HCT116 (cell line): Measurements from ENCODE around the gene FSIP1. TPM values are rescaled to one million over a fixed set of nuclear protein-coding genes. Genes with fewer than 3 reads are reported as not detected.

Experiments used
- ATAC-seq: fragments of 200-7000 bp; cut with Tn5 transposase; 2 replicates; pipeline ENCODE4 v1.9.1; 2020; ENCODE audit warnings: mild to moderate bottlenecking, moderate library complexity
- BruUV-seq: library from RNA; stranded (reverse); fragments of 400-500 nt; replicated peaks from 2 replicates; lab custom pipeline; 2021; lab: Mats Ljungman, UMichigan
- CTCF ChIA-PET: fragments of 300-600 bp; sonication (Branson Sonifier 250); formaldehyde crosslinking; loops from one replicate; lab custom pipeline; 2021; ENCODE audit warnings: antibody characterized with exemption; lab: Charles Lee
- POLR2A ChIA-PET: fragments of 300-600, 350-600 bp; sonication (Branson Sonifier 250); formaldehyde crosslinking; loops from one replicate; lab custom pipeline; 2021; ENCODE audit warnings: antibody characterized with exemption; lab: Charles Lee
- RAD21 ChIA-PET, 2 experiments: fragments of 300-600 bp; sonication (Branson Sonifier 250); formaldehyde crosslinking; loops; one replicate each; lab custom pipeline; 2023; ENCODE audit warnings: low total read pairs in 2 of 2; ENCODE audit not compliant: uncharacterized antibody in 2 of 2, unreplicated experiment in 2 of 2, low non-redundant PET in 1 of 2; lab: Charles Lee
- DNase-seq: peaks from one replicate; pipeline ENCODE4 v3.0.0-alpha.2; 2010; ENCODE audit warnings: low read depth, low spot score
- H2AFZ ChIP-seq: fragments of 200-600 bp; shearing (Covaris generic), sonication (generic); 2 replicates; pipeline ENCODE4 v1.6.1; 2017; ENCODE audit warnings: low read depth, mixed run types, mixed read lengths, antibody characterized with exemption, low read length; ENCODE audit not compliant: poor library complexity, severe bottlenecking
- H3K27ac ChIP-seq: 2 replicates; pipeline ENCODE4 v1.5.1; 2012; ENCODE audit warnings: low read depth, low read length
- H3K27me3 ChIP-seq: fragments of 200-600 bp; sonication (generic); 2 replicates; pipeline ENCODE4 v1.6.1; 2016; ENCODE audit warnings: mixed run types, low read length, mixed read lengths; ENCODE audit not compliant: insufficient read depth
- H3K36me3 ChIP-seq, 2 experiments: fragments of 200-500 bp in 1 of 2; fragments of 200-600 bp in 1 of 2; sonication (Bioruptor generic) in 1 of 2; sonication (generic) in 1 of 2; 2 replicates each; pipeline versions ENCODE4 v1.5.1 to v1.6.1; 2014 to 2016; ENCODE audit warnings: low read length in 2 of 2, inconsistent platforms in 1 of 2, mixed read lengths in 1 of 2, mixed run types in 1 of 2; ENCODE audit not compliant: insufficient read depth in 2 of 2, control insufficient read depth in 1 of 2
- H3K4me1 ChIP-seq, 2 experiments: fragments of 200-600 bp in 1 of 2; sonication (generic) in 1 of 2; 2 replicates each; pipeline versions ENCODE4 v1.5.1 to v1.6.1; 2012 to 2017; ENCODE audit warnings: low read length in 2 of 2, inconsistent platforms in 1 of 2, mild to moderate bottlenecking in 1 of 2, mixed read lengths in 1 of 2, mixed run types in 1 of 2, moderate library complexity in 1 of 2; ENCODE audit not compliant: insufficient read depth in 2 of 2, control insufficient read depth in 1 of 2
- H3K4me2 ChIP-seq: fragments of 200-600 bp; sonication (generic); 2 replicates; pipeline ENCODE4 v1.6.1; 2017; ENCODE audit warnings: mixed run types, low read length, mixed read lengths
- H3K4me3 ChIP-seq, 2 experiments: fragments of 200-600 bp in 1 of 2; sonication (generic) in 1 of 2; replicated peaks in 1 of 2; 2 replicates each; pipeline ENCODE4 v1.5.1; 2011 to 2016; ENCODE audit warnings: low read length in 2 of 2, control low read depth in 1 of 2, low read depth in 1 of 2, mild to moderate bottlenecking in 1 of 2, mixed read lengths in 1 of 2, mixed run types in 1 of 2
- H3K79me2 ChIP-seq: fragments of 200-600 bp; sonication (generic); 2 replicates; pipeline ENCODE4 v1.6.1; 2017; ENCODE audit warnings: mild to moderate bottlenecking, mixed run types, low read length, moderate library complexity, mixed read lengths; ENCODE audit not compliant: insufficient read depth
- H3K9ac ChIP-seq: fragments of 200-600 bp; sonication (generic); 2 replicates; pipeline ENCODE4 v1.6.1; 2016; ENCODE audit warnings: low read length, mixed read lengths
- H3K9me2 ChIP-seq: fragments of 200-600 bp; sonication (generic), shearing (Covaris generic); 2 replicates; pipeline ENCODE4 v1.6.1; 2017; ENCODE audit warnings: mixed run types, mild to moderate bottlenecking, moderate library complexity; ENCODE audit not compliant: insufficient read depth
- H3K9me3 ChIP-seq, 2 experiments: fragments of 200-500 bp in 1 of 2; fragments of 200-600 bp in 1 of 2; sonication (Bioruptor generic) in 1 of 2; sonication (generic) in 1 of 2; 2 replicates each; pipeline ENCODE4 v1.6.1; 2014 to 2017; ENCODE audit warnings: low read length in 2 of 2, mixed read lengths in 2 of 2, inconsistent platforms in 1 of 2, low read depth in 1 of 2, mild to moderate bottlenecking in 1 of 2, mixed run types in 1 of 2, moderate library complexity in 1 of 2; ENCODE audit not compliant: control insufficient read depth in 1 of 2, insufficient read depth in 1 of 2
- H4K20me1 ChIP-seq: fragments of 200-600 bp; sonication (generic), shearing (Covaris generic); 2 replicates; pipeline ENCODE4 v1.6.1; 2017; ENCODE audit warnings: mixed run types, mild to moderate bottlenecking, moderate library complexity; ENCODE audit not compliant: insufficient read depth
- CBX3 ChIP-seq: IDR thresholded peaks from 2 replicates; pipeline ENCODE4 v1.6.1; 2012; ENCODE audit warnings: low read depth
- CEBPB ChIP-seq: IDR thresholded peaks from 2 replicates; pipeline ENCODE4 v1.6.1; 2012; ENCODE audit warnings: low read depth
- SIN3A ChIP-seq: IDR thresholded peaks from 2 replicates; pipeline ENCODE4 v1.6.1; 2012; ENCODE audit warnings: low read depth
- SRF ChIP-seq: IDR thresholded peaks from 2 replicates; pipeline ENCODE4 v1.6.1; 2012; ENCODE audit warnings: low read depth
- YY1 ChIP-seq: IDR thresholded peaks from 2 replicates; pipeline ENCODE4 v1.6.1; 2011; ENCODE audit warnings: low read length, low read depth, moderate library complexity, mild to moderate bottlenecking; ENCODE audit not compliant: insufficient replicate concordance; ENCODE audit errors: extremely low read depth
- intact Hi-C: fragments of 100-400 bp; cut with micrococcal nuclease; formaldehyde crosslinking; loops from 2 replicates; pipeline ENCODE4 v1.10.0; 2022
- total RNA-seq: library from RNA; stranded (reverse); gene quantifications from one replicate; pipeline ENCODE4 v1.2.1, GENCODE V29; 2021; ENCODE audit not compliant: unreplicated experiment
- TF ChIP-seq, protein P1 (sequence below), 3 experiments: fragments of 200-600 bp in 1 of 3; sonication (generic) in 1 of 3; IDR thresholded peaks in 2 of 3; conservative IDR thresholded peaks in 1 of 3; 2 replicates each; pipeline ENCODE4 v1.5.1; 2012 to 2017; ENCODE audit warnings: low read depth in 2 of 3, low read length in 2 of 3, antibody characterized with exemption in 1 of 3, borderline replicate concordance in 1 of 3, control low read depth in 1 of 3, mild to moderate bottlenecking in 1 of 3, mixed read lengths in 1 of 3, mixed run types in 1 of 3, moderate library complexity in 1 of 3; ENCODE audit not compliant: insufficient read depth in 1 of 3

FSIP1 gene
- total RNA-seq, 1 experiment from 2014 or later: 0.42 TPM

DNA sequence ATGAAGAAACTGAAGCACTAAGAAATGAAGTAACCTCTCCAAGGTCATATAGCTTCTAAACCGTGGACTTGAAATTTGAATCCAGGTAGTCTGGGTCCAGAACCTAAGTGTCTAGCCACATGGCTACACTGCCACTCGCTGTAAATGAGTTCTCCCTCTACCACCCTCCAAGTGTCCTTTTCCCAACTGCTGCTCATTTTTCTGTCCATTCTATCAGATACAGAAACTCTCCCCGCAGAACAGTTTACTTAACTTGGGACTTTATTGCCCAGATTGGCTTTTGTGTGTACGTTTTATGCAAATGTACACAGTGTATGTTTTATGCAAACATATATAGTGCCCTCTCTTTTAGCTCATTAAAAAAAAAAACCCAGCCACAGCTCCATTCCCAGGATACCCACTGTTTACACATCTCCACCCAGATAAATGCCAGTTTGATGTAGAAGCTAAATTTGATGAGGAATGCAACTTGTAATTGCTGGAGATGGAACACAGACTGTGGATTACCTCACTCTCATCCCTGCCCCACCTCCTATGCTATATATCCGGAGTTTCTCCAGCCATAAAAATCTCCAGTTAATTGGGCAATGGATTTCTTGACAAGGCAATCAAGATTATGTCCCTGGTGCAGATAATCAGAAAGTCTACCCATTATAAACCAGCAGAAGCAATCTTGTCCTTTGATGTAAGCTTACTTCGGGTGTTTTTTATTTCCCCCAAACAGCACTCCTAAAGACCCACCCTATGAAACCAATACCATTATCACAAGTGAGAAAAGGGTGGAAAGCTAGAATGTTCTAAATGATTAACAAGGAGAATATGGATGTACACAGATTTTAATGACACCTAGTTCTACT, 159.8 kb downstream of the FSIP1 start:
- no peak for ATAC-seq
- Histone ChIP-seq H3K79me2 (no peaks in the 10 kb centered on the region), H3K4me3 (no peak overlapping the region), H3K27me3 (no peaks in the 10 kb centered on the region), H4K20me1 (no peaks in the 10 kb centered on the region), H3K4me2 (no peak overlapping the region), H2AFZ (no peak overlapping the region), H3K36me3 (no peaks in the 10 kb centered on the region), H3K9me2 (no peaks in the 10 kb centered on the region), H3K9me3 (no peaks in the 10 kb centered on the region), H3K4me1 (peaks cover 3 to 23% of the 10 kb centered on the region in 2 experiments; a peak in 2 of 4 replicates), H3K9ac (no peak overlapping the region), H3K27ac (no peak overlapping the region)
- CTCF ChIA-PET: interaction anchor here (3.7 kb wide), 1 partner anchor 134 kb away, joined by 14 read pairs; no protein-coding TSS in a partner anchor
- POLR2A ChIA-PET: no interaction called here
- TF ChIP-seq CEBPB (no peak), CBX3 (no peak), SRF (no peak), SIN3A (no peak), YY1 (no peak)
- TF ChIP-seq, protein P1, sequence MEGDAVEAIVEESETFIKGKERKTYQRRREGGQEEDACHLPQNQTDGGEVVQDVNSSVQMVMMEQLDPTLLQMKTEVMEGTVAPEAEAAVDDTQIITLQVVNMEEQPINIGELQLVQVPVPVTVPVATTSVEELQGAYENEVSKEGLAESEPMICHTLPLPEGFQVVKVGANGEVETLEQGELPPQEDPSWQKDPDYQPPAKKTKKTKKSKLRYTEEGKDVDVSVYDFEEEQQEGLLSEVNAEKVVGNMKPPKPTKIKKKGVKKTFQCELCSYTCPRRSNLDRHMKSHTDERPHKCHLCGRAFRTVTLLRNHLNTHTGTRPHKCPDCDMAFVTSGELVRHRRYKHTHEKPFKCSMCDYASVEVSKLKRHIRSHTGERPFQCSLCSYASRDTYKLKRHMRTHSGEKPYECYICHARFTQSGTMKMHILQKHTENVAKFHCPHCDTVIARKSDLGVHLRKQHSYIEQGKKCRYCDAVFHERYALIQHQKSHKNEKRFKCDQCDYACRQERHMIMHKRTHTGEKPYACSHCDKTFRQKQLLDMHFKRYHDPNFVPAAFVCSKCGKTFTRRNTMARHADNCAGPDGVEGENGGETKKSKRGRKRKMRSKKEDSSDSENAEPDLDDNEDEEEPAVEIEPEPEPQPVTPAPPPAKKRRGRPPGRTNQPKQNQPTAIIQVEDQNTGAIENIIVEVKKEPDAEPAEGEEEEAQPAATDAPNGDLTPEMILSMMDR (IDR thresholded peaks at IDR 0.05 in 2 of 3, conservative IDR thresholded peaks at IDR 0.05 in 1 of 3; ENCODE audit: borderline replicate concordance in 1 of 3, insufficient read depth in 1 of 3, low read depth in 2 of 3, low read length in 2 of 3): no peak
- BruUV-seq: no TSS peak
- DNase-seq: no peak
- RAD21 ChIA-PET: no interaction called here
- intact Hi-C loops: no loop called here
